Measurements from ENCODE around the gene LAIR2. TPM values are rescaled to one million over a fixed set of nuclear protein-coding genes. Genes with fewer than 3 reads are reported as not detected.
"Not testable (repeated sequence)": the region's sequence is repeated elsewhere in the genome, so short reads cannot be mapped to it uniquely, and the experiment has no call there.

Gene LAIR2
- polyA plus RNA-seq, 3 donors = not detected

GRCh38 chr19:54484451-54484850 is 18.2 kb upstream of the LAIR2 start:
- H3K27ac ChIP-seq (ENCODE audit: low read depth, low read length) = no peak overlapping the region
- 73 to 80% (median 77%) methylated on average over 10 of the region's 10 CpGs for WGBS, 3 donors

- WGBS, 3 donors = 26 to 58% (median 47%) methylated on average over 2 to 5 of the region's 5 CpGs
Observed at GRCh38 chr19:54485851-54486250, 16.8 kb upstream of the LAIR2 start.

GRCh38 chr19:54489341-54489740 is 13.3 kb upstream of the LAIR2 start:
- WGBS, 3 donors = 65 to 78% (median 67%) methylated on average over 7 of the region's 7 CpGs
- H3K27ac ChIP-seq (ENCODE audit: low read depth, low read length) = no peak overlapping the region

More at GRCh38 chr19:54485851-54486250, 16.8 kb upstream of the LAIR2 start:
- H3K27ac ChIP-seq (ENCODE audit: low read depth, low read length) = no peak overlapping the region

- no peak overlapping the region for H3K27ac ChIP-seq (ENCODE audit: low read depth, low read length)
- 53 to 72% (median 66%) methylated on average over 9 of the region's 9 CpGs for WGBS, 3 donors
Observed at GRCh38 chr19:54489766-54490165, 12.9 kb upstream of the LAIR2 start.

GRCh38 chr19:54492568-54492967 is 10.1 kb upstream of the LAIR2 start:
- H3K27ac ChIP-seq (ENCODE audit: low read depth, low read length) = no peak overlapping the region
- 84 to 89% (median 86%) methylated on average over 18 of the region's 18 CpGs for WGBS, 3 donors

DNA sequence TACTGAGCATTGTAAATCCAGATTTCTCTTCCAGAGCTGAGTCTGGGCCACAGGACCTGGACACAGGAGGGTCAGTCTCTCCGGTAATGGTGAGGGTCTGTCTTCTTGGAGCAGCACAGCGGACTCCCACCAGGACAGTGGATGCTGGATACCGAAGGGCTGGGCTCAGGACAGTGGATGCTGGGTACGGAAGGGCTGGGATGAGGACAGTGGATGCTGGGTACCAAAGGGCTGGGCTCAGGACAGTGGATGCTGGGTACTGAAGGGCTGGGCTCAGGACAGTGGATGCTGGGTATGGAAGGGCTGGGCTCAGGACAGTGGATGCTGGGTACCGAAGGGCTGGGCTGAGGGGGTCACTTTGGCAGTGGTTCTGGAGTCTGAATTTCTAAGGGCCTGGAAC is 9.6 kb upstream of the LAIR2 start:
- WGBS, 3 donors = 75 to 78% (median 76%) methylated on average over 5 of the region's 5 CpGs
- H3K27ac ChIP-seq (ENCODE audit: low read depth, low read length) = not testable (repeated sequence)

DNA sequence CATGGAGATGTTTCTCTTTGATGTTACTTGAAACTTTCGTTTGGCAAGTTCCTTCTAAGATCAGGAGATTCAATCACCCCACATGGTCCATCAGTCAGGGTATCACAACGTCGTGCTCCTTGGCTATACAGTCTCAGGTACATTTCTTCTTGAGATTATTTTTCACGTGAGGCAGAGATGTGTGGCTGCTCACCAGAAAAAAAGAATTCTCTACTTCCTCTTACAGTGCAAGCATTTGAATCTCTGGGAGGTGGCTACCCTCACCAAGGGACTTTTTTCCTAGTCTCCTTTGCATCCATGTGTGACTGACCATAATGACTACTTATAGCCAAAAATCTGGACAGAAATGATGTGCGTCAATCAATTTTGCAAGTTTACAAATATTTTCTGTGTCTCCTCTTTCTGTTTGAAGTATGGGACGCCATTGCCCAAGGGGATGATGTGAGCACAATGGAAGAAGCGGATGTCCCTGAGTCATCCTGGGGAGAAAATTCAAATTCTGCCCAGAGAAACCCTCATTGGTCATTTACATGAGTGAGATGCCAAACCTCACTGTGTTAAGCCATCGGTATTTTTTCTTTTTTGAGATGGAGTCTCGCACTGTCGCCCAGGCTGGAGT is 8.6 kb upstream of the LAIR2 start:
- H3K27ac ChIP-seq (ENCODE audit: low read depth, low read length) = no peak overlapping the region

GRCh38 chr19:54495284-54495683 is 7.3 kb upstream of the LAIR2 start:
- not testable (repeated sequence) for H3K27ac ChIP-seq (ENCODE audit: low read depth, low read length)
- 52 to 68% (median 61%) methylated on average over 5 of the region's 5 CpGs for WGBS, 3 donors

More for the DNA sequence above, 8.6 kb upstream of the LAIR2 start:
- WGBS, 3 donors = 62 to 73% (median 72%) methylated on average over 10 of the region's 10 CpGs

- H3K27ac ChIP-seq (ENCODE audit: low read depth, low read length) = not testable (repeated sequence)
- WGBS, 3 donors = 49 to 65% (median 53%) methylated on average over 6 to 9 of the region's 15 CpGs
Observed at GRCh38 chr19:54497747-54498450, 4.7 kb upstream of the LAIR2 start.

DNA sequence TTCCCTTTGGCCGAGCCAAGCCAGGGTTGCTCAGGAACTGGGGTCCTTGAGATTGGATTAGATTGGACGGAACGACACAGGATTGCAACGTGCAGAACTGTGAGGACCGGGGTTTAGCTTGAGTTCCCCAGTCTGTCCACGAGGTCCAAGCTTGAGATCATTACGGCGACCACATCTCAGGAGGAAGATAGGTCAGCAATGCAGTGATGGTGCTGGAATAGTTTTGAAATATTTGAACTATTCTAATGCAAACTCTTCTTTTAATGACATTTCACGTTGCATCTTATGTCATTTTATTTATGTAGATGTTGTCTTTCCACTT is 4.2 kb upstream of the LAIR2 start:
- not testable (repeated sequence) for H3K27ac ChIP-seq (ENCODE audit: low read depth, low read length)
- 67 to 73% (median 70%) methylated on average over 8 to 9 of the region's 9 CpGs for WGBS, 3 donors

- 77 to 87% (median 79%) methylated on average over 4 of the region's 4 CpGs for WGBS, 3 donors
- not testable (repeated sequence) for H3K27ac ChIP-seq (ENCODE audit: low read depth, low read length)
Observed at GRCh38 chr19:54505542-54505941, 2.9 kb downstream of the LAIR2 start.

- 62 to 76% (median 68%) methylated on average over 10 of the region's 10 CpGs for WGBS, 3 donors
Observed at GRCh38 chr19:54506079-54506478, 3.4 kb downstream of the LAIR2 start.

DNA sequence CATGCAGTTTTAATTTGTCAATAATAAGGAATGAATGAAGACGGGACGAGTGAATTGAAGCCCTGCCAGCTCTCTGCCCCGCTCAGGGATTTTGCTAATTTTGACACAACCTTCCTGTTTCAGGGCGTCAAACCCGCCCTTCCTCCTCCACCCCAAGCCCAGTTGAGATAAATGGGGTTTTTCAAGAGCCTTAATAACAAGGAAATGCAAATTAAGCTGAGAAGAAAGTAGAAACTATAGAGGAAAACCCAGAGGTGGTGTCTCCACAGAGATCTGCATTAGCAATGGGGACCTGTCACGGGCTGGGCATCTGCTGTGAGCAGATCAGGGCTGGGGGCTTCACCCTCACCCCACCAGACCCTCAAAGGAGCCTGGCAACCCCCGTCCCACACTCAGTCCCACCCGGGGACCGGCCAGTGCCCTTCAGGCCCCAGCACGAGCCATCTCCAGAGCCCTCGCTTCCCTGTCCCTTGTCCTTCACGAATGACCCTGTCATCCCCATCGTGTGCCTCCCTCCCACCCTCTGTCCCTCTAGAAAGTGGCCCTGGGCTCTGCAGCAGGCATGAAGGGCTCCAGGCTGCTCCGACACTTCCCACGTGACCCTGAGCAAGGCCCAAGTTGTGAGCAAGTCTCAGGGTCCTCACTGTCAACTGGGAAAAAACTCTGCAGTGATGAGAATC is 4.5 kb downstream of the LAIR2 start:
- 49 to 67% (median 53%) methylated on average over 10 to 11 of the region's 15 CpGs for WGBS, 3 donors
- H3K27ac ChIP-seq (ENCODE audit: low read depth, low read length) = not testable (repeated sequence)

More at GRCh38 chr19:54506079-54506478, 3.4 kb downstream of the LAIR2 start:
- no peak overlapping the region for H3K27ac ChIP-seq (ENCODE audit: low read depth, low read length)

GRCh38 chr19:54507824-54508223 is 5.2 kb downstream of the LAIR2 start:
- no peak overlapping the region for H3K27ac ChIP-seq (ENCODE audit: low read depth, low read length)
- WGBS, 3 donors = 48 to 62% (median 54%) methylated on average over 12 of the region's 12 CpGs

DNA sequence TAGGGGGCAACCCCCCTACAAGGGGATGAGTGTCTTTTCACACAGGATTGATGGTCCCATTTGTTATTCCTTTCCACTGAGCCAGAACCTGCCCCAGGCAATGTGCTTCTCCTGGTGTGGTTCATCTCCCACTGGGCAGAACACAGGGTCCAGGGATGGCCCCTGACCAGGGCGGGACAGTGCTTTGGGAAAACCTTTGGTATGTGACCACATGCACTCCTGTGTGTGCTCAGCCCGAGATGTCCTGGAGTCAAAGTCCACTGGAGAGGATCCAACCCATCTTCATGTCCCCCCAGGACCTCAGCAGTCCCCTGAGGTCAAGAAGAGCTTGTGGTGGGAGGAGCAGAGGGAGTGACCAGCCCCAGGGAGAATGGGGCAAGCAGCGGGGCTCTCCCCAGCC is 5.9 kb downstream of the LAIR2 start:
- not testable (repeated sequence) for H3K27ac ChIP-seq (ENCODE audit: low read depth, low read length)
- WGBS, 3 donors = 38 to 83% (median 81%) methylated on average over 2 of the region's 3 CpGs

DNA sequence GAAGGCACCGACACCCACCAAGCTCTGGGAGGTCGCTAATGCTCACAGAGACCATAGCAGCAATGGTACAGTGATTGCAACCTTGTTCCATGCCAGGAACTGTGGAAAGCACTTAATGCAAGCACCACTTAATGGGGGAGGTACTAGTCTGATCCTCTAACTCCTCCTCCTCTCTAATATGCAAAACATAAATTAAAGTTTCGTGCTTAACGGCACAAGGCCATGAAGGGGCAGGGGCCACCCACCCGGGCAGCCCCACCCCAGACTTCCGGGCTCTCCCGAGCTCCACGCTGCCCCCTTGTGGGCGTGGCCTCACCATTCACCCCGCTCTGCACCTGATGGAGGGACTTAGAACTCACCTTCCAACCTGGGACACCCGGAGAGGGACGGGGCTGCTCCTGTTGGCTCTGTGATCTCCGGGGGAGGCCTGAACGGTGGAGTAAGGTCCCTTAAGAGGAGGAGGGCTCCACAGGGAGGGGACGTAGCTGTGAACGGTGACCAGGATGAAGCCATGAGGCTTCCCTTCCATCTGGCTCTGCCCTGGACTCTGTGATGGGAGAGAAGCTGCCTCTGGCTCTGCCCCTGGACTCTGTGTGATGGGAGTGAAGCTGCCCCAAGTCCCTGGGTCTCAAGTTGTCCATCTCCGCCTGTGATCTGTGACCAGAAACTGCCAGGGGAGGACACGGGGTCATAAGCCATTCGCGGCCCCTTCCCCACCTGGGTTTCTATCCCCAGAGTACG is 6.7 kb downstream of the LAIR2 start:
- not testable (repeated sequence) for H3K27ac ChIP-seq (ENCODE audit: low read depth, low read length)
- 59 to 68% (median 66%) methylated on average over 6 to 8 of the region's 21 CpGs for WGBS, 3 donors

DNA sequence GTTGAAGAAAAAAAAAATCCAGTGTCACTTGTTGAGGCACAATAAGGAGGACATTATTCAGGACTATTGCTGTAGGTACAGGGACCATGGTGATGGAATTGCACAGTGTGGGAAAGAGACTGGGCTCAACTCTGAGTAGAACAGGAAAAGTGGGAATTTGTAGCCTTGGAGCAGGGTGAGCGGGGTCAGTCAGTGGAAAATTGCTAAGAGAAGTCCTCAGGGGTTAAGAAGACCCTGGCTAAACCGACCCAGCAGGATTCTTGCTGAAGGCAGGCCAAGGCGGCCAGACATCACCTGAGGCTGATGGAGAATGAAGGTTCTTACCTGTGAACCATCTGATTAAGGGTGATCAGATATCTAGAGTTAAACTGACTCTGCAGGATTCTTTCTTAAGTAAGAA is 12.5 kb downstream of the LAIR2 start:
- no peak overlapping the region for H3K27ac ChIP-seq (ENCODE audit: low read depth, low read length)
- 48 to 66% (median 65%) methylated on average over 3 of the region's 3 CpGs for WGBS, 3 donors

- no peak overlapping the region for H3K27ac ChIP-seq (ENCODE audit: low read depth, low read length)
- WGBS, 3 donors = 0 to 2% (median 1%) methylated on average over 4 of the region's 4 CpGs
Observed at GRCh38 chr19:54517483-54517882, 14.9 kb downstream of the LAIR2 start.

GRCh38 chr19:54518844-54519243 is 16.2 kb downstream of the LAIR2 start:
- H3K27ac ChIP-seq (ENCODE audit: low read depth, low read length) = no peak overlapping the region
- WGBS, 3 donors = 26 to 61% (median 37%) methylated on average over 5 of the region's 5 CpGs
